ENCODE data around the gene P2RX1.

Gene P2RX1

GRCh38 chr17:3903051-3903825 is 13.0 kb downstream of the P2RX1 start:
- DNase-seq, result no peak

GRCh38 chr17:3900646-3901045 is 15.6 kb downstream of the P2RX1 start:
- DNase-seq, result no peak

GRCh38 chr17:3897731-3898130 is 18.5 kb downstream of the P2RX1 start:
- no peak for DNase-seq

GRCh38 chr17:3896968-3897235 is 19.4 kb downstream of the P2RX1 start:
- DNase-seq, result no peak

- no peak for DNase-seq
Measured at GRCh38 chr17:3896108-3896967, 19.9 kb downstream of the P2RX1 start.

GRCh38 chr17:3895354-3895753 is 20.9 kb downstream of the P2RX1 start:
- DNase-seq, result no peak

- no peak for DNase-seq
Measured at GRCh38 chr17:3894911-3895343, 21.3 kb downstream of the P2RX1 start.

GRCh38 chr17:3894188-3894587 is 22.1 kb downstream of the P2RX1 start:
- no peak for DNase-seq

GRCh38 chr17:3893720-3894116 is 22.5 kb downstream of the P2RX1 start:
- no peak for DNase-seq

GRCh38 chr17:3893003-3893719 is 23.1 kb downstream of the P2RX1 start, which contains the start of gene CAMKK1:
Gene CAMKK1 (minus strand): TSS chr17:3893053. CDS start chr17:3885687, 7,366 bp downstream.
- DNase-seq, result peak; percentile 87

- DNase-seq, result peak; percentile 55
Measured at GRCh38 chr17:3892095-3892998, 23.9 kb downstream of the P2RX1 start.

GRCh38 chr17:3891626-3892094 is 24.6 kb downstream of the P2RX1 start:
- no peak for DNase-seq

- no peak for DNase-seq
Measured at GRCh38 chr17:3890878-3891219, 25.4 kb downstream of the P2RX1 start.

GRCh38 chr17:3890082-3890877 is 26.0 kb downstream of the P2RX1 start:
- peak; percentile 37 for DNase-seq

- no peak for DNase-seq
Measured at GRCh38 chr17:3889325-3890012, 26.8 kb downstream of the P2RX1 start.

GRCh38 chr17:3888343-3889171 is 27.7 kb downstream of the P2RX1 start:
- DNase-seq, result no peak

GRCh38 chr17:3887804-3888203 is 28.5 kb downstream of the P2RX1 start:
- DNase-seq, result no peak

- no peak for DNase-seq
Measured at GRCh38 chr17:3887394-3887793, 28.9 kb downstream of the P2RX1 start.

- DNase-seq, result no peak
Measured at GRCh38 chr17:3886776-3887175, 29.5 kb downstream of the P2RX1 start.

- DNase-seq, result no peak
Measured at GRCh38 chr17:3885970-3886369, 30.3 kb downstream of the P2RX1 start.

Data from stimulated activated CD4-positive, alpha-beta T cell treated with anti-CD3 and anti-CD28 coated beads, Interleukin-1b, Interleukin-23, amount 100 ng/mL, for 48 hours (primary cell).